Retina (tissue), 1 donor: Measurements from ENCODE around the gene ARHGEF39.
A peak's percentile ranks its signal among the peaks of the same experiment; 100 is the strongest.

Experiments used
- DNase-seq: peaks from one replicate; pipeline ENCODE4 v3.0.0-alpha.2; 2016

The ARHGEF39 gene, protein sequence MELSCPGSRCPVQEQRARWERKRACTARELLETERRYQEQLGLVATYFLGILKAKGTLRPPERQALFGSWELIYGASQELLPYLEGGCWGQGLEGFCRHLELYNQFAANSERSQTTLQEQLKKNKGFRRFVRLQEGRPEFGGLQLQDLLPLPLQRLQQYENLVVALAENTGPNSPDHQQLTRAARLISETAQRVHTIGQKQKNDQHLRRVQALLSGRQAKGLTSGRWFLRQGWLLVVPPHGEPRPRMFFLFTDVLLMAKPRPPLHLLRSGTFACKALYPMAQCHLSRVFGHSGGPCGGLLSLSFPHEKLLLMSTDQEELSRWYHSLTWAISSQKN

DNA sequence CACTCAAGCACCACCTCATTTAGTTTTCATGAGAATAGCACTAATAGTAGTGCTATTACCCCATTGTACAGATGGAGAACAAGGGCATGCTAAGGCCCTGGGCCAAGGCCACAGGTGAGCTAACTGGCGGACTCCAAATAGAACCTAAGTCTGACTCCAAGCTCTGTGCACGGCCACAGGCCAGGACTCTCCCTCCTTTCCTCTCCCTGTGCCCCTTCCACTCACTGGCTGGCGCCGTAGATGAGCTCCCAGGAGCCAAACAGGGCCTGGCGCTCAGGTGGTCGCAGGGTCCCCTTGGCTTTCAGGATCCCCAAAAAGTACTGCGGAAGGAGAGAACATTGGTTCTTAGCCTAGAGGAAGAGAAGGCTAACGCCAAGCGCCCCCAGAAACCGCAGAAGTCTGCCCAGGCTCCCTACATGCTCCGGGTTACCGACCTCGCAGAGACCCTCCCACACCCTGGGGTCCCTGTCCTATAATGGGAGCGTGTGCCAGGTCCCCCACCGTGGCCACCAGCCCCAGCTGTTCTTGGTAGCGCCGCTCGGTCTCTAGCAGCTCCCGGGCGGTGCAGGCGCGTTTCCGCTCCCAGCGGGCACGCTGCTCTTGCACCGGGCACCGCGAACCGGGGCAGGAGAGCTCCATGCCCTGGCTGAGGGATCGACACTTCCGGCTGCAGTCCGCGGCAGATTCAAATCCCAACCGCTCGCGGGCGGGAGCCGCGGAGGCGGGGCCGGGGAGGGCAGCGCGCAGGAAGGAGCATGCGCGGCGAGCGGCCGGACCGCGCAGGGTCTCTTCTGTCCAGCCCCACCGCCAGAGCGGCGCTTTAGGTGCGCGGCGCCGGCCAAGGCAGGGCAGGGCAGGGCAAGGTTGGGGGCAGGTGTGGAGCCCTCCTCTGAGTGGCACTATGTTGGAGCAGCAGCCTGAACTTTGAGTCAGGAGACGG lies at the start of gene ARHGEF39:
ARHGEF39 (minus strand) TSS at position 665 of the 940 bp plus-strand sequence; CDS start at position 639, 26 bp downstream.
- DNase-seq: peak; percentile 93

DNA sequence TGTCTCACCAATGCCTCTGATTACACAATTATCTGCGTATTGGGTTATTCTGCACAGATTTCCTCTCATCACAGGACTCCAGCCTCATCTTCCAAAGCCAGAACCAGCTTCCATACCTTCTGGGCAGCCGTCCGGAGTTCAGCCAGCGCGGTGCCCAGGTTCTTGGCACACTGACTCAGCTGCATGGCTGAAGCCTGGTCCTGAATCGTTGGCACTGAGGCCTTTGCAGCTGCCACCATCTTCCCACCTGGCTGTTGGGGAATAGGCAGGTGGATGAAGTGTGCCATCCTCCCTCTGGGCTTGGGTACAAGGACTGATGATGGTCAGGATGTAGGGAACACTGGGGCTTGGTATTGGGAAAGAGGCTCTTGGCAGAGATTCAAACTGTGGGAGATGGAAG lies 49.1 kb upstream of the ARHGEF39 start:
- DNase-seq: no peak

DNA sequence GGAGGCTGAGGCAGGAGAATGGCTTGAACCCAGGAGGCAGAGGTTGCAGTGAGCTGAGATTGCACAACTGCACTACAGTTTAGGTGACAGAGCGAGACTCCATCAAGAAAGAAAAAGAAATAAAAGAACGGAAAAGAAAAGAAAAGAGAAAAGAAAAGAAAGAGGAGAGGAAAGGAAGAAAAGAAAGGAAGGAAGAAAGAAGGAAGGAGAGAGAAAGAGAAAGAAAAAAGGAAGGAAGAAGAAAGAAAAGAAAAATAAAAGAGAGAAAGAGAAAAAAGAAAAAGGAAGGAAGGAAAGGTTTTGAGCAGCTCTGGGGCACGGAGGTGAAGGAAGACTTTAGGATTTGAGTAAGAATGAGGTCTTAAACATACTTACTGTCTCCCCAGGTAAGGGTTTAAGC lies 48.6 kb upstream of the ARHGEF39 start:
- no peak for DNase-seq

DNA sequence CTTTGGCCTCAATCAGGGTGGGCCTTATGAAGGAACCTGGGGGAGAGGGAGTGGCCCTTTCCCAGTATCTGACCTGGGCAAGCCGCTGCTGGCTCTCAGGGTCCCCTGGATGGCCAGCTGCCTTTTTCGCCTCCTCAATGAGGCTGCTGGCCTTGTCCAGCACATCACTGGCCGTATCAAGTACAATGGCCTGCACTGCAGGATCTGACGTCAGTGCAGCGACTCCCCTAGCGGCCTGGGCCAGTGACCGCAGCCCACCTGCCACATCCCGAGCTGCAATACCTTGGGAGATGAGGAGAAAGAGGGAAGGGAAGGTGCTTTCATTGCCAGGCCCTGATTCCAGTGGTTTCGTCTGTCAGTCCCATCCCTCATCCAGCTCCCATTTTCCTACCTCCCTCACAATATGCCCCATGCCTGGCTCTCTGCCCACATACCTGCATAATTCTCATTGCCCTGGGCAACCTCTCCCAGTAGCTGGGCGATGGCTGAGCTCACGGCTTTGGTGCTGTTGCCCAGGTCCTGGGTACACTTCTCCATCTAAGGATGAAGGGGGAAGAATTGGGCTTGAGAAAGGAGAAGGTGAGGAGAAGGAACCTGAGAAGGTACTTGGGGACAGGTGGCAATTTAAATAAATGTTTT lies 47.9 kb upstream of the ARHGEF39 start:
- DNase-seq: no peak

DNA sequence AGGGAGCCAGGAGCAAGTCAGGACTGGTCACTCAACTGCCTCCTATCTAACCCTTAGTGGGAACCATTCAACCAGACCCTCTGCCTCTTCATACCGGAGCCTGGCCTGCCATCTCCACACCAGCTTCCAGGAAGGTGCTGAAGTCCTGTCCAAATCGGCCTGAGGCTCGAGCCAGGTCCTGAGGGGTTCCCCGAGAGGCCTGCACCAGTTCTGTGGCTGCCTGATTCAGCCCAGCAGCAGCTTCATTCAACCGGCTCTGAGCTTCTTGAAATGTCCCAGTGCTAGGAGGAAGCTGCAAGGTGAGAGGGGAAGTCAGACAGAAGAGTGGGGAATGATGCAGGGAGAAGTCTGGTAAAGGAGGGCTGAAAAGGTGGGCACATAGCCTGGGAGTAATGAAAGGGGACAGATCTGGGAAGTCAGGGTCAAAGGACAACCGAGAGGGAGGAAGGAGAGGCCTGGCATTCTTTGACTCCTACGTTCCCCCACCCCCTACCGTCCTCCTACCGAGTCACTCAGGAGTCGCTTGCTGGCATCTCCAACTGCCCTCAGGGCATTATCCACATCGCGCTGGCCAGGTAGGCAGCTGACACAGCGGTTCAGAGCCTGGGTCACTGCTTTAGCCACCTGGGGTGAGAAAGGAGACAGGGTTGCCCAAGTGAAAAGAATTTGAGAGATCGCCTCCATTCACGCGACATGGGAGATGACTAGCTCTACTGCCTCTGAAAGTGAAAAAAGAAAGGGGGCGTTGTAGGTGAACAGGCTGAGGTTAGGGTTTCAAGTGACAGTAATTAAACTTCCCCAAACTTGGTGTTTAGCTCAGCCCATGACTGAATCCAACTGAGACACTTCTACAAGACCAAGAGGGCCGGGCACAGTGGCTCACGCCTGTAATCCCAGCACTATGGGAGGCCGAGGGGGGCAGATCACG lies 46.8 kb upstream of the ARHGEF39 start:
- no peak for DNase-seq

DNA sequence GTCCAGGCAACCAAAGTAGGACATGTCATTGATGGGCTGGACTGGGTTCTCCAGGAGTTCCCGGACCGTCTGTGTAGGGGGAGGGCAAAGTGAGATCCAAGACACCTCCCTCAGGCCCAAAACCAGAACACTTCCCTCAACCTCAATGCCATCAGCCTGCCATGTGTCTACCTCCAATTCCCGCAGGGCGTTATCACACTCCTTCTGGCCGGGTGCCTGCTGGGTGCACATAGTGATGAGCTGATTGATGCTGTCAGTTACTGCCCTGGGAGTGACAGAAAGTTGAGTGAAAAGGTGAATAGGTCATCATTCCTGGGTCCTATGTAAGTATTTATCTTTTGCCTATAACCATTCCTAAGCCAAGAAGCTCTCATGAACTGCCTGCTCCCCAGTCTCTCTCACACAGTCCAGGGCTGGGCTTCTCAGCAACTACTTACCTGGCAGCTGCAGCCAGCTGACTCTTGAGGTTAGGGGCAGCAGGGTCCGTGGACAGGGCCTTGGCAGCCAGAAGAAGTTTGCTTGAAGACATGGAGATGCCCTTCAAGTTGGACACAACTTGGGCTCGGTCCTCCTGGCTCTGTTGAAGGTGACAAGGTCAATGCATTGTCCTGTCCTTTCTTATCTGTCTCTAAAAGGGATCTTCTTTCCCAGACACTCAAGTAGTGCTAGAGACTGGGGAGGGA lies 46.0 kb upstream of the ARHGEF39 start:
- no peak for DNase-seq

DNA sequence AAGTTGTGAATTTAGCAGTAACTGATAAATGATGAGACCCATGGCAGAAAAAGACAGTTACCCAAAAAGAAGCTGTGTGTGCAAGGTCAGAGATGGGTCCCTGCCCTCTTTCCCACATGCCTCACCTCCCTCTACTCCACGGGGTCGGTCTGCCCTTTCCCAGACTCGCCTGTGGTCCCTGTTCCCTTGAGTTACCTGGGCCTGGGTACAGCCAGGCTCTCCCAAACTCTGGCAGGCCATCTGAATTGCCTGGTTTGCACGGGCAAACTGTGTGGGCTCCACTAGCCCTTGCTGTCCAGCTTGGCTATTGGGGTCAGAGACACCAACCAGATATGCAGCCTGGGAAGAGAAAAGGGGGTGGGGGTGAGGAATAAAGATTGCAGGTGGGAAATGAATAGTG lies 43.2 kb upstream of the ARHGEF39 start:
- no peak for DNase-seq

DNA sequence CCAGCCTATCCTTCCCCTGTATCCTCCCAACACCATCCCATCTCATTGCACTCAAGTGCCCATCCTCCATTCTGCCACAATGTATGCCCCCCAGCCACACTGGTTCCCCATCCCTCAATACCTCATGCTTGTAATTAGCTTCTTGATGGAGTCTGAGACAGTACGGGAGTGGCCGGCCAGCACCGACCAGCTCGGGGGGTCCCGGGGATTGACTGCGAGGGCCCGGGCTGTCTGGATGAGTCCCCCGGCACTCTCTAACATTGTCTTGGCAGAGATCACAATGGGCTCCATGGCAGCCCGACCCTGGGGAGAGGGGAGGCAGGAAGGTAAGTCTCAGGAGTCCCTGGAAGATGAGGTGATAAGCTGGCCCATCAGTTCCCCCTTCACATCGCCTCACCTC lies 42.0 kb upstream of the ARHGEF39 start:
- no peak for DNase-seq

DNA sequence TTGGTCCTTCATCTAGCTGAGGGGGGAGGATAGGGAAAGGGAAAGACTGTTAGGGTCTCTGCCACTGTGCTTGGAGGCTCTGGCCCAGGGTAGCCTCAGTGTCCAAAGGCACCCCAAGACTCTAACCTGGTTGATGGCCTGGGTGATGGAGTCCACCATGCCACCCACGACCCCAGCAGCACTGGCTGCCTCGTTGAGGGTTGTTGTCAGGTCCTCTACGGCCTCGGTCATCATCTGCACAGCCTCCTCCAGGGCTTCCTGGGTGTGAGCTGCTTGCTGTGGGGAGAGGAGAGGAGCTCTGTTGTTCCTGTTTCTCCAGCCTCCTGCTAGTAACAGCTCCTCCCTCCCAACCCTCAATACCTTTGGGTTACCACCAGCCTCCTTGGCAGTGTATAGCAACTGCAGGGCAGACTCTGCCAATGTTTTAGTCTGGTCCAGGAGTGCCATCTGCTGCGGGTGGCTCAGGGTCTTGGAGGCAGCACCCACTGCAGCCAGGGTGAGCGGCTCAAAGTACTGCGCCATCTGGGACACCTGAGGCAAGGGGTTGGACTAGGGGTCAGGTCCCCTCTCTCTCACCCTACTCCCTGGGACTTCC lies 40.9 kb upstream of the ARHGEF39 start:
- DNase-seq: no peak

DNA sequence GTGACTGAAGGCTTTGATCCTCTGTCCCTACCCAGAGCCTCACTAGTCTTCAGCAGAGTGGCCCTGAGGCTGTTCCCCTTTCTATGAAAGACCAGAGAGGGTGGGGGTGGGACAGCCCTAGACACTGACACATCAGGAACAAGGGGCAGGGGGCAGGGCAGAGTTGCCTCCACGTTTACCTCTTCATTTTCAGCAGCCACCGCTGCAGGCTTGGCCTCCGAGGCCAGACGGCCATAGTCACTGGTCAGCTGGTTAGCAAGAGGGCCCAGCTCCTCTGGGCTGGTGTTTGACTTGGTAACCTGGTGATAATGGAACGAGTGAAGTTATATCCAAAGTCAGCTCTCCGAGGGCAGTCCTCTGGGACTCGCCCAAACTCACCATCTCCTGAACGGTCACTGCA lies 40.4 kb upstream of the ARHGEF39 start:
- no peak for DNase-seq

DNA sequence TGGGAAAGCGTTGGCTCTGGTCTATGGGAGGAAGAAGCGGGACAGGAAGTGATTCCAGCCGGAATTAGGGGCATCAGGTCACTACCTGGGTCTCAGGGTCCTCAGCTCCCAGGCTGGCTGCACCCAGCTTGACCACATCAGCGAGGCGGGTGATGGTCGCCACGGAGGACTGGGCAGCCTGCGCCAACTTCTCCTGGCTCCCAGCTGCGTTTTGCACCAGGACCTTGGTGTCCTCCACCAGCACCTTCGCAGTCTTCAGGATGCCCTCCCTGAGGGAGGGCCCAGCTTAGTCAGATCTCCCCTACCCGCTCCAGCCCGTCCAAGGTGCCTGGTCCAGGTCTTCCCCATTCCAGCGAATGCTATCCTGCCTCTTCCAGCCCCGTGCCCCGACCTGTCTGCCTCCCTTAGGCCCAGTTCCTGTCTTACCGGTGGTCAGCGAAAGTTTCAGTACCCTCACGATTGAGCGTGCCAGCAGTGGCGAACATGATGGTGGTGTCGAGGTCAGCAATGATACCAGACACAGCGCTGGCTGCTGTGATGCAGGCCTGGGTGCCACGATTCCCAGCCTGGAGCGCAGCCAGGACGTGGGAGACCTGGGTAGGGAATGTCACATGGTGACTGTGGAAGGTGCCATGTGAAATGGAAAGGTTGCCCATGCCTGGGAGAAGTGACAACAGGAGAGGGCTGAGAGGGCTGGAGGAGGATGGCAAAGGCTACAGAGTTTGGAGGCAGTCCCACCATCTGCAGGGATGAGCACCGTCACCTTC lies 39.1 kb upstream of the ARHGEF39 start:
- DNase-seq: no peak

DNA sequence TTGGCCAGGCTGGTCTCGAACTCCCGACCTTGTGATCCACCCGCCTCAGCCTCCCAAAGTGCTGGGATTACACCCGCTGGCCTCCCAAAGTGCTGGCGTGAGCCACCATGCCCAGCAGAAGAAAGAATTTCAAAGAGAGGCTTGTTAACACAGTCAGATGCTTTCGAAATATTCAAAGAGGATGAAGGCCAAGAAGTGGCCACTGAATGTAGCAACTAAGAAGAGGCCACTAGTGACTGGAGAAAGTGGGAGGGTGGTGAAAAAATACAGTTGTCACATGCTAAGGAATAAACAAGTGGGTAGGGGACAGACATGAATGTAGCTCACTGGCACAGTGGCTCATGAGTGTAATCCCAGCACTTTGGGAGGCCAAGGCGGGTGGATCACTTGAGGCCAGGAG lies 37.7 kb upstream of the ARHGEF39 start:
- no peak for DNase-seq

DNA sequence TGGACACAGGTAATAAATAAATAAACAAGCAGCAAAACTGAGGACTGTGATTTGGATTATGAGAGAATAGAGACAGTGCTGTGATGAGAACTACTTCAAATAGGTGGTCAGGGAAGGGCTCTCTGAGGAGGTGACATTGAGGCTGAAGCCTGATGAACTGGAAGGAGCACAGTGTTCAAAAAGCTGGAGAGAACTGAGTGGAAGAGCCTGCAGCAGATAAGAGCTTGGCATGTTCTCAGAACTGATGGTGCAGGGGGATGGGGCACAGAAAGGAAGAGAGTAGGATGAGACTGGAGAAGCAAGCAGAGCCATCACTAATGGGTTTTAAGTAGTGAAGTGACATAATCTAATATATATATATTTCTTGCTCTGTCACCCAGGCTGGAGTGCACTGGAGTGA lies 35.9 kb upstream of the ARHGEF39 start:
- DNase-seq: no peak

DNA sequence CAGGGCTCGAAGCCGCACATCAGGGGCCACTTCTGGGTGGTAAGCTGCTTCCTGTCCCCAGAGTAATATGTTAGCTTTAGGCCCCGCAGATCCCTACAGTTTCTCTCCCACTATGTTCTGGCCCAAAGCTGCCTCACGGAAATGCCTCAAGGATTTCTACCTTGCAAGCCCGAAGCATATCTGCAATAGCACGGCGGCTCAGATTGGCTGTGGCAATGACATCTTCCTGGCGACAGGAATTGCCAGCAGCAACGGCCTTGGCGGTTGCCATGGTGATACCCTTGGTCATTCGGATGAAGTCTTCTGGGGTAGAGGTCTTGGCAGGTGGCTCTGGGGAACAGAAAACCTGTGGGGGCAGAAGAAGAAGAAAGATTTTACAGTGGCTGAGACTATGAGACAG lies 35.0 kb upstream of the ARHGEF39 start:
- no peak for DNase-seq

DNA sequence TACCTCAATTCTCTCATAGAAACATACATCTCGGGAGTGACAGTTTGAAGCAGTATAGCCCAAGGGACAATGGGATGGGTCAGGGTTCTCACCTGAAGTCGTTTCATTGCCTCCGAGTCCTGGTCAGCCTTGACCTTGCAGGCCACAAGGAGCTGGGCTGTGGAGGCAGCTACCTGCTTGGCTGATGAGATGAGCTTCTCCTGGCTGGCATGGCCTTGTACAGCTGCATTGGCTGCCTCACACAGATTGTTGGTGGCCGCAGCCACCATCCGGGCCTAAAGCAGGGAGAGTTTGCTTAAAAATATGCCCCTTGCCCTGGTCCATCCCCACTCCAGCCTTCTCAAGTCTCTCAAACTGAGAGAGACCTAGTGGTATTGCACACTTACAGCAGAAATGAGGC lies 33.2 kb upstream of the ARHGEF39 start:
- no peak for DNase-seq

DNA sequence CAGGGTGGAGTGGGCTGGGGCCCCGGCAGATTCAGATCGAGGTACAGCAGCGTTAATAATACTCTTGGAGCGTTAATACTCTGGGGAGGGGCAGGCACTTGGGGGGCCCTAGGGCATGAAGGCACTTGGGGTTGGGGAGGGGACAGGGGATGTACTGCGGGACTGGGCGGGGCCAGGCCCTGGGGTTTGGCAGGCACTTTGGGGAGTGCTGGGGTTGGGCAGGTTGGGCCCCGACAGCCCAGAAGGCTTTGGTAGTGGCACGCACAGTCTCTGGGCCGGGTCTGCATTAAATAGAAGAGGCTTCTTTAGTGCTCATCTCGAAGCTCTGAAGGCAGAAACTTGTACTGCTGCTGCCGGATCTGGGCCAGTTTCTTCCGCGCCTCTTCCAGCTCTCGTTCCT lies 32.5 kb upstream of the ARHGEF39 start:
- DNase-seq: no peak

DNA sequence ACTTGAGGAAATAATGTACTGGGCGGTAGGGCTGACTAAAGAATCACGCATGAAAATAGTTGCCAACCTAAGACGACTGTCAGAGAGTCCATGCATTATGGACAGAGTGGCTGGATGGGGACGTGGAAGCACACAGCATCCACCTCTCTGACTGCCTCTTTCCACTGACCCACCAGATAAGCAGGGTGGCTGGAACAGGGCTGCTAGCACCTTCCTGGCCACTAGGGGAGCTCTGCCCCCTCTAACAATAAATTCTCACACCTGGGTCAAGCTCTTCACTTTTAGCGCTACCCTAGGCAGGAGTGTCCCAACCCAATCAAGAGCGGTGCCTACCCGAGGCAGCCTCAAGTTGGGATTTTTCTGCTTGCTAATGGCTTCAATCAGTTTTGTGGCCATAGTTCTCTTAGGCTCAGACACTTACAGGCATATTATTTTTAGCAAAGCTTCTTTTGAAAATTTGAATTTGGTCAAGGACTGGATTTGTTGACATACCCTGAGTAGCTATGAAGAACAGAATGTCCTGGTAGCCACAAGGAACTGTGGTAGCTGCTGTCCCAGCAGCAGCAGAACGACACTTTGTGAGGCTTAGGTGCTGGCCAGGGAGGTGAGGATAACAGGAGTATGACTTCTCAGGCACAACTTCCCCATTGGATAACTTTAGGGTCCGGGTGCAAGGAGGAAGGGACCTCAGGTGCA lies 31.7 kb upstream of the ARHGEF39 start:
- peak; percentile 62 for DNase-seq

DNA sequence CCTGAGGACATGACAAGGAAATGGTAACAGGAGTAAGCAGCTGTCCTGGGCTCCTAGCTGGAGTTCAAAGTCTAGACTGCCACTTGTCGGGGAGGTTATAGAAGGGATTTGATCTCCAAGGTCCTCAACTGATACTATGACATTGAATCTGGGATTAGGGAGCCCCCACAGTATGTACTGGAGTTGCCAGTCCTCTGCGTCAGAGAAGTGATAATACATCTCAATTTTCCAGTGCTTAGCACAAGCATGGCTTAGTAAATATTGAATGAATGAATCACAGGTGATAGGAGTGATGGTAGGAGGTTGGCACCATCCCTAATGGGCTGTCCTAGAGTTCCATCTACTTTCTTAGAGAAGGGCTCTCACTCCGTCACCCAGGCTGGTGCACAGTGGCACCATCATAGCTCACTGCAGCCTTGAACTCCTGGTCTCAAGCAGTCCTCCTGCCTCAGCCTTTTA lies 31.0 kb upstream of the ARHGEF39 start:
- no peak for DNase-seq

DNA sequence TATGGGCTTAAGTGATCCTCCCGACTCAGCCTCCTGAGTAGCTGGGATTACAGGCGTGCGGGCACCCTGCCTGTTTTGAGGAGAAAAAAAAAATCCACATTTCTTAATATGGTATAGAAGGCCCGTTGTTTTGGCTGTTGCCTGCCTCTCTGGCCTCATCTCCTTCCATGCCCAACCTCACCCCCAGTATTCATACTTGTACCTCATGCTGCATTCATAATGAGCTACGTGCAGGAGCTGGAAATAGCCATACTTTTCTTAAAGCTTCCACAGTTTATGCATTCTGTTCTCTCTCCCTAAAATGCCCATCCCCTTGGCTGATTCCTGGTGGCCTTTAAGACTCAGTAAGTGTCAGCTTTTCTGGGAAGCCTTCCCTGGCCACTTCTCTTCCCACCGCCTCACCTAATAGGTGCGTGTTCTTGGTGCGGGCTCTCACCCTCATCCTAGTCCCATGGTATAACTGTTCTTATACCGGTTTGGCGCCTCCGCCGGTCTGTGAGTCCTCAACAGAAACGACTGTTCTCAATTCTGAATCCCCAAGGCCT lies 26.8 kb upstream of the ARHGEF39 start:
- no peak for DNase-seq

DNA sequence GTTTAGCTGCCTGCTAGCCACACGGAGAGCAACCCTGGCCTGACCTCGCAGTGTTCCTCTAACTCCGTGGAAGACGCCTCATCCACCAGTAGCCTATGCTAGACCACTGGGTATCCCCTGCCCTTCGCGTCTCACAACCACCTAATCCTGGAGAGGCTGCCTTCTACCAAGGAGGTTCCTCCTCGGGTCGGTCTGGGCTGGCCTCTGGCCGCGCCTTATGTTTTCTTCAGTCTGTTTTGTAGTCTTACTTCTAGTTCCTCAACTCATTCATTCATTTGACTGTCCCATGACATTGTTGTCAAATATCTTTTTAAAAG lies 26.3 kb upstream of the ARHGEF39 start:
- no peak for DNase-seq
